GM20000 (cell line): ENCODE results near the gene GSG1L2.

Experiments used
- DNase-seq: peaks from one replicate; pipeline ENCODE4 v3.0.0; 2012; ENCODE audit warnings: low spot score
- CTCF ChIP-seq: IDR thresholded peaks from 2 replicates; pipeline ENCODE4 v1.5.1; 2012; ENCODE audit warnings: mild to moderate bottlenecking, control low read depth; ENCODE audit errors: extremely low read depth, missing control alignments

Gene GSG1L2

GRCh38 chr17:9825641-9826150, 3.8 kb upstream of the GSG1L2 start, which contains the start of gene GLP2R:
Gene GLP2R (plus strand): TSS chr17:9825924. CDS start chr17:9826064, 140 bp downstream.
- no peak for DNase-seq
- TF ChIP-seq CTCF = no peak

- no peak for DNase-seq
- TF ChIP-seq CTCF = no peak
These were observed 3.0 kb upstream of the GSG1L2 start for GRCh38 chr17:9824797-9825338.

- peak; percentile 13 for TF ChIP-seq CTCF
- DNase-seq = no peak
These were observed 2.2 kb upstream of the GSG1L2 start for GRCh38 chr17:9824094-9824493.

- DNase-seq = no peak
- no peak for TF ChIP-seq CTCF
These were observed 1.4 kb downstream of the GSG1L2 start for GRCh38 chr17:9820448-9820847.

GRCh38 chr17:9818760-9819159, 3.1 kb downstream of the GSG1L2 start:
- DNase-seq = no peak
- no peak for TF ChIP-seq CTCF

GRCh38 chr17:9817086-9817485, 4.8 kb downstream of the GSG1L2 start:
- TF ChIP-seq CTCF = no peak
- DNase-seq = no peak

GRCh38 chr17:9816472-9816871, 5.4 kb downstream of the GSG1L2 start:
- no peak for TF ChIP-seq CTCF
- DNase-seq = no peak
